ENCODE data around the gene SCN2B.

GRCh38 chr11:118210323-118210722 is 33.9 kb upstream of the SCN2B start:
- no peak for TF ChIP-seq CTCF (tag by site-specific recombination; IDR thresholded peaks at IDR 0.05)
- no peak for TF ChIP-seq ZNF133 (tag by site-specific recombination; IDR thresholded peaks at IDR 0.05)

Measured in HEK293 (cell line).